ENCODE measurements around the gene POLR2A.

The POLR2A gene

GRCh38 chr17:7497636-7498035 is 13.5 kb downstream of the POLR2A start:
- TF ChIP-seq CTCF (conservative IDR thresholded peaks at IDR 0.05): no peak
- H3K27ac ChIP-seq: no peak overlapping the region

GRCh38 chr17:7499161-7499560 is 15.0 kb downstream of the POLR2A start:
- TF ChIP-seq CTCF (conservative IDR thresholded peaks at IDR 0.05): no peak
- no peak overlapping the region for H3K27ac ChIP-seq

GRCh38 chr17:7501729-7502128 is 17.6 kb downstream of the POLR2A start:
- H3K27ac ChIP-seq: no peak overlapping the region

GRCh38 chr17:7502171-7502847 is 18.1 kb downstream of the POLR2A start:
- no peak for TF ChIP-seq CTCF (conservative IDR thresholded peaks at IDR 0.05)
- H3K27ac ChIP-seq: no peak overlapping the region

More at GRCh38 chr17:7501729-7502128, 17.6 kb downstream of the POLR2A start:
- no peak for TF ChIP-seq CTCF (conservative IDR thresholded peaks at IDR 0.05)

GRCh38 chr17:7502987-7503386 is 18.8 kb downstream of the POLR2A start:
- TF ChIP-seq CTCF (conservative IDR thresholded peaks at IDR 0.05): no peak; the same call in 1 of the 2 replicates
- H3K27ac ChIP-seq: no peak overlapping the region

- no peak overlapping the region for H3K27ac ChIP-seq
- no peak for TF ChIP-seq CTCF (conservative IDR thresholded peaks at IDR 0.05)
These were observed 19.4 kb downstream of the POLR2A start for GRCh38 chr17:7503521-7503920.

GRCh38 chr17:7508145-7508544 is 24.0 kb downstream of the POLR2A start:
- no peak for TF ChIP-seq CTCF (conservative IDR thresholded peaks at IDR 0.05)
- H3K27ac ChIP-seq: no peak overlapping the region
